Psoas muscle (tissue), 8 donors: Measurements from ENCODE around the gene TK1. TPM values are rescaled to one million over a fixed set of nuclear protein-coding genes. Genes with fewer than 3 reads are reported as not detected.

Source experiments
- ATAC-seq, 4 donors: fragments of 200-7000 bp; cut with Tn5 transposase; one replicate each; pipeline ENCODE4 v1.9.1; 2020; ENCODE audit warnings: moderate library complexity in 3 of 4, mild to moderate bottlenecking in 2 of 4
- DNase-seq, 2 donors: peaks; one replicate each; pipeline ENCODE4 v3.0.0-alpha.2; 2020
- H3K27ac ChIP-seq: fragments of 200-600 bp; one replicate; pipeline ENCODE4 v1.8.0; 2022
- H3K27me3 ChIP-seq, 3 donors: fragments of 200-600 bp in 1 of 3; one replicate each; pipeline versions ENCODE4 v1.6.1 to v1.8.0; 2013 to 2022; ENCODE audit warnings: low read length in 2 of 3, mild to moderate bottlenecking in 2 of 3, moderate library complexity in 1 of 3; ENCODE audit not compliant: insufficient read depth in 3 of 3
- H3K36me3 ChIP-seq, 2 donors: fragments of 200-600 bp in 1 of 2; one replicate each; pipeline versions ENCODE4 v1.6.1 to v1.8.0; 2013 to 2022; ENCODE audit warnings: low read depth in 1 of 2, mild to moderate bottlenecking in 1 of 2, moderate library complexity in 1 of 2; ENCODE audit not compliant: insufficient read depth in 1 of 2
- H3K4me1 ChIP-seq: fragments of 200-600 bp; one replicate; pipeline ENCODE4 v1.8.0; 2022
- H3K4me3 ChIP-seq: fragments of 200-600 bp; one replicate; pipeline ENCODE4 v1.8.0; 2022; ENCODE audit warnings: mild to moderate bottlenecking
- H3K9me3 ChIP-seq: fragments of 200-600 bp; one replicate; pipeline ENCODE4 v1.8.0; 2022
- WGBS, 3 donors: extraction: QIAGEN DNeasy Blood & Tissue Kit; methylation state at CpG; one replicate each; pipeline versions ENCODE4 v1.1.6 to v1.1.7; 2013; 5-methylcytosine and 5-hydroxymethylcytosine counted together
- intact Hi-C, 2 donors: fragments of 100-400 bp; cut with DNase I; formaldehyde crosslinking; loops; one replicate each; pipeline versions ENCODE4 v1.11.0 to v1.14.2; 2022
- polyA plus RNA-seq, 3 donors: library from polyadenylated mRNA; stranded (reverse); fragments of 200-250 nt; gene quantifications; one replicate each; pipeline ENCODE4 v1.2.3, GENCODE V29; 2013
- total RNA-seq, 4 donors: library from RNA; stranded (reverse); fragmentation: NEBNext Ultra II Directional in 2 of 4; extraction: Animal tissue kit (Norgen Biotek cat#: 25700) in 2 of 4; gene quantifications; one replicate each; pipeline versions ENCODE4 v1.2.1 to v1.2.4, GENCODE V29; 2021 to 2023
- TF ChIP-seq, protein P1 (sequence below): fragments of 200-600 bp; IDR thresholded peaks from one replicate; pipeline ENCODE4 v1.8.0; 2022; ENCODE audit warnings: antibody characterized with exemption
- donor health status: healthy with polysubstance abuse.
- donor health status: DM: no; HTN: no; CAD: no; lungs with moderate emphysema.
- donor health status: Bipolar disorder and iron deficiency.
- donor health status: healthy.
- donor health status: DM: yes; HTN: yes; CAD: no.
- donor health status: DM: no; HTN: no; CAD: no.
- donor health status: DM: no; HTN: no; CAD: no.
- donor health status: DM: yes; HTN: yes; CAD: no.

The TK1 gene
- total and polyA plus RNA-seq, 7 donors = 0.68 to 3.1 (median 1.5) TPM

DNA sequence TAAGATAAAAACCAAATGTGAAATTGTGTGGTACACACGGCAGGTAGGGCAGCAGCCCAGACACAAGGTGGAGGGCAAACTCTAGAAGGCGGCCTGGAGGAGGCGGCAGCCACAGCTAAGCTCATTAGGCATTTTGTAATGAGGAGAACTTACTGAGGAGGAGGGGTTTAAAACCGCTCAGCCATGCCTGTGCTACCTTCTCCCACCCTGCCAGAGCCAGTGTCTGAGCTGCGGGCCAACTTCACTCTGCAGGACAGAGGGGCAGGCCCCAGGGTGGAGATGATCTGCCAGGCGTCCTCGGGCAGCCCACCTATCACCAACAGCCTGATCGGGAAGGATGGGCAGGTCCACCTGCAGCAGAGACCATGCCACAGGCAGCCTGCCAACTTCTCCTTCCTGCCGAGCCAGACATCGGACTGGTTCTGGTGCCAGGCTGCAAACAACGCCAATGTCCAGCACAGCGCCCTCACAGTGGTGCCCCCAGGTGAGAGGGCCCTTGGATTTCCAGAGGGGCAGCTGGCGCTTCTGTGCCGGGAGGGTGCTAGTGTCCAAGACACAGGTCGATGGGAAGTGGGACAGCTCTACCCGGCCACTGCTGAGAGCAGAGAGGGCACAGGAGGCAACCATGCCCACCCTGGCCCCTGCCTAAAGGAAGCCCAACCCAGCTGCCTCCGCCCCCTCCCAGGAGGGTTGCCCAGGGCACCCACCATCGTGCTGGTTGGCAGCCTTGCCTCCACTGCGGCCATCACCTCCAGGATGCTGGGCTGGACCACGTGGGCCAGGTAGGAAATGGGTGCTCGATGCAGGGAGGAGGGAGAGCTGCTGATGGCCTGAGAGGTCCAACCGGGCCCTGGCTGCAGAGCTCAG, 22.7 kb downstream of the TK1 start:
- TF ChIP-seq, protein P1, sequence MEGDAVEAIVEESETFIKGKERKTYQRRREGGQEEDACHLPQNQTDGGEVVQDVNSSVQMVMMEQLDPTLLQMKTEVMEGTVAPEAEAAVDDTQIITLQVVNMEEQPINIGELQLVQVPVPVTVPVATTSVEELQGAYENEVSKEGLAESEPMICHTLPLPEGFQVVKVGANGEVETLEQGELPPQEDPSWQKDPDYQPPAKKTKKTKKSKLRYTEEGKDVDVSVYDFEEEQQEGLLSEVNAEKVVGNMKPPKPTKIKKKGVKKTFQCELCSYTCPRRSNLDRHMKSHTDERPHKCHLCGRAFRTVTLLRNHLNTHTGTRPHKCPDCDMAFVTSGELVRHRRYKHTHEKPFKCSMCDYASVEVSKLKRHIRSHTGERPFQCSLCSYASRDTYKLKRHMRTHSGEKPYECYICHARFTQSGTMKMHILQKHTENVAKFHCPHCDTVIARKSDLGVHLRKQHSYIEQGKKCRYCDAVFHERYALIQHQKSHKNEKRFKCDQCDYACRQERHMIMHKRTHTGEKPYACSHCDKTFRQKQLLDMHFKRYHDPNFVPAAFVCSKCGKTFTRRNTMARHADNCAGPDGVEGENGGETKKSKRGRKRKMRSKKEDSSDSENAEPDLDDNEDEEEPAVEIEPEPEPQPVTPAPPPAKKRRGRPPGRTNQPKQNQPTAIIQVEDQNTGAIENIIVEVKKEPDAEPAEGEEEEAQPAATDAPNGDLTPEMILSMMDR = no peak
- DNase-seq = no peak
- H3K27me3 ChIP-seq = no peaks in the 10 kb centered on the region
- H3K9me3 ChIP-seq = no peaks in the 10 kb centered on the region
- 61 to 78% (median 68%) methylated on average over 21 to 22 of the region's 22 CpGs for WGBS, 3 donors
- ATAC-seq = no peak
- H3K36me3 ChIP-seq = no peaks in the 10 kb centered on the region
- H3K4me3 ChIP-seq = no peak overlapping the region
- no peaks in the 10 kb centered on the region for H3K4me1 ChIP-seq
- no peak overlapping the region for H3K27ac ChIP-seq
- intact Hi-C loops = no loop called here

DNA sequence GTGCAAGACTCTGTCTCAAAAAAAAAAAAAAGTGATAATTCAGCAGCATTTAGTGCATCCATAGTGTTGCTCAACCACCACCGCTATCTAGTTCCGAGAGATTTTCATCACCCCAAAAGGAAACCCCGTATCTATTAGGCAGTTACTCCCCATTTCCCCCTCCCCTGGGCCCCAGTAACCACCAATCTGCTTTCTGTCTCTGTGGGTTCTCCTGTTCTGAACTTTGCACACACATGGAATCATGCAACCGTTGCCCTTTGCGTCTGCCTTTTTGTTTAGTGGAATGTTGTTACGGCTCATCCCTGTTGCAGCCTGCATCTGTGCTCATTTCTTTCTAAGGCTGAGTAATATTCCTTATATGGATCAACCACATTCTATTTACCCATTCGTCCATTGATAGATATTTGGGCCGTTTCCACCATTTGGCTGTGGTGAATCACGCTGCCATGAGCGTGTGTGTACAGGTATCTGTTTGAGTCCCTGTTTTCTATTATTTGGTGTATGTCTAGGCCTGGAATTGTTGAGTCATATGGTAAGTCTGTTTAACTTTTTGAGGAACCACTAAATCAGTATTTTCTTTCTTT, 27.2 kb downstream of the TK1 start:
- no peaks in the 10 kb centered on the region for H3K36me3 ChIP-seq
- no peaks in the 10 kb centered on the region for H3K9me3 ChIP-seq
- intact Hi-C loops = no loop called here
- WGBS, 3 donors = 82 to 87% (median 84%) methylated on average over 10 of the region's 10 CpGs
- no peak for ATAC-seq
- H3K4me1 ChIP-seq = no peaks in the 10 kb centered on the region
- TF ChIP-seq, protein P1 = no peak
- no peak overlapping the region for H3K27ac ChIP-seq
- H3K27me3 ChIP-seq = no peaks in the 10 kb centered on the region
- H3K4me3 ChIP-seq = no peak overlapping the region
- DNase-seq = no peak

DNA sequence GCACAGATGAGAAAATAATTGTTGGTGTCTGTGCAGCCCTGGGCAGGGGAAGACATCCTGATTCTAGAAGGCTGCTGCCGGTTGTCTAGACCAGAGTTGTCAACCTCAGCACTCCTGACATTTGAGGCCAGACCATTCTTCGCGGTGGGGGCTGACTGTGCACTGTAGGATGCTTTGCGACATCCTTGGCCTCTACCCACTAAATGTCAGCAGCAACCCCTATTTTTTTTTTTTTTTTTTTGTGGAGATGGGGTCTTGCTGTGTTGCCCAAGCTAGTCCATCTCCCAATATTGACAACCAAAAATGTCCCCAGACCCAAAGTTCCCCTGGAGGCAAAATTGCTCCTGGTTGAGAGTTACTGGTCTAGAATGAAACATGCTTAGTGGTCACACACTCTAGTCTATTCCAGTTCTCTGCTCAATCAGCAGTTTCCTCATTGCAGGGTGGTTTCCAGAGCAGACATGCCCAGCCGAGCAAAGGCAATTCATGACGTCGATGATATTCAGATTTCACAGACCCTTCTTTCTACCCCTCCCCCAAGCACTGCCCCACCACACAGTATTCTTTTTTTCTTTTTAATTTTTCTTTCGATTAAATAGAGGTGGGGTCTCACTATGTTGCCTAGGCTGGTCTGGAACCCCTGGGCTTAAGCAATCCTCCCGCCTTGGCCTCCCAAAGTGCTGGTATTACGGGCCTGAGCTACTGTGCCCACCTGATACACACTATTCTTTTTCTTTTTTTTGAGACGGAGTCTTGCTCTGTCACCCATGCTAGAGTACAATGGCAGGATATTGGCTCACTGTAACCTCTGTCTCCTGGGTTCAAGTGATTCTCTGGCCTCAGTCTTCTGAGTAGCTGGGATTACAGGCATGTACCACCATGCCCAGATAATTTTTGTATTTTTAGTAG, 31.7 kb downstream of the TK1 start:
- intact Hi-C loops = no loop called here
- no peak overlapping the region for H3K4me3 ChIP-seq
- ATAC-seq (no peak), DNase-seq (no peak)
- 83 to 88% (median 83%) methylated on average over 11 of the region's 11 CpGs for WGBS, 3 donors
- H3K27me3 ChIP-seq = no peaks in the 10 kb centered on the region
- H3K9me3 ChIP-seq = no peaks in the 10 kb centered on the region
- H3K27ac ChIP-seq = no peak overlapping the region
- no peaks in the 10 kb centered on the region for H3K36me3 ChIP-seq
- TF ChIP-seq, protein P1 = no peak
- no peaks in the 10 kb centered on the region for H3K4me1 ChIP-seq

DNA sequence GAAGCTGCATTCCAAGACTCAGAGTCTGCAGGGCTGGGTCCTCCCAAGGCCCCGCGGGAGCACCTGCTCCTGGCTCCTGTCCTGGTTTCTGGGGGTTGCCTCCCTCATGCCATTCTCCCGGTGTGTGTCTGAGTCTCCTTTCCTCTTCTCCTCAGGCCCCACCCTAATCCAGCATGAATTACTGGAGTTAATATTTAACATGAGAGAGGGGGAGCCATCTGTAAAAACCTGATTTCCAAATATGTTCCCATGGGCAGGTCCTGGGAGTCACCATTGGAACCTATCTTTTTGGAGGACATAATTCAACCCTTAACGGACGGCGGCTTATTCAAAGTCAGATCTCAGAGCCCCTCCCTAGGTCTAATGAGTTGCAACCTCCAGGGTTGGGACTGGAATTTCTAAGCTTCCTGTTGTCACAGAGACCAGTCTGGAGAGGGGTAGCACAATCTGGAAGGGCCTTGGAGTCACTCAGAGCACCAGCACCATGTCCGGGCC, 35.3 kb downstream of the TK1 start:
- H3K4me3 ChIP-seq = no peak overlapping the region
- intact Hi-C loops = no loop called here
- ATAC-seq = no peak
- no peaks in the 10 kb centered on the region for H3K9me3 ChIP-seq
- TF ChIP-seq, protein P1 = no peak
- no peak overlapping the region for H3K27ac ChIP-seq
- H3K4me1 ChIP-seq = no peaks in the 10 kb centered on the region
- no peak for DNase-seq
- H3K27me3 ChIP-seq = no peaks in the 10 kb centered on the region
- H3K36me3 ChIP-seq = no peaks in the 10 kb centered on the region
- WGBS, 3 donors = 61 to 77% (median 67%) methylated on average over 7 of the region's 7 CpGs
